Neuronal stem cell (in vitro differentiated cells): ENCODE measurements around the gene NR5A1.

Source experiments
- DNase-seq: peaks from one replicate; pipeline ENCODE4 v3.0.0-alpha.2; 2013; ENCODE audit warnings: low spot score
- H2AFZ ChIP-seq: one replicate; pipeline ENCODE4 v1.6.1; 2013; ENCODE audit warnings: mild to moderate bottlenecking, low read length, inconsistent platforms
- H2AK5ac ChIP-seq: 2 replicates; pipeline ENCODE4 v1.6.1; 2013; ENCODE audit warnings: low read depth, mild to moderate bottlenecking, inconsistent platforms, low read length, moderate library complexity, mixed read lengths
- H2BK120ac ChIP-seq: 2 replicates; pipeline ENCODE4 v1.6.1; 2013; ENCODE audit warnings: low read depth, mild to moderate bottlenecking, inconsistent platforms, low read length, moderate library complexity, mixed read lengths
- H2BK12ac ChIP-seq: one replicate; pipeline ENCODE4 v1.6.1; 2013; ENCODE audit warnings: low read length, inconsistent platforms
- H2BK15ac ChIP-seq: 2 replicates; pipeline ENCODE4 v1.6.1; 2013; ENCODE audit warnings: mild to moderate bottlenecking, low read length, inconsistent platforms, mixed read lengths
- H2BK5ac ChIP-seq: one replicate; pipeline ENCODE4 v1.6.1; 2013; ENCODE audit warnings: inconsistent platforms, mild to moderate bottlenecking, low read length, moderate library complexity
- H3K14ac ChIP-seq: one replicate; pipeline ENCODE4 v1.6.1; 2013; ENCODE audit warnings: low read length, inconsistent platforms
- H3K18ac ChIP-seq: 2 replicates; pipeline ENCODE4 v1.6.1; 2013; ENCODE audit warnings: low read length, inconsistent platforms
- H3K23ac ChIP-seq: 2 replicates; pipeline ENCODE4 v1.6.1; 2013; ENCODE audit warnings: low read depth, mild to moderate bottlenecking, mixed read lengths, low read length, inconsistent platforms; ENCODE audit not compliant: poor library complexity
- H3K27ac ChIP-seq: replicated peaks from 3 replicates; pipeline ENCODE4 v1.5.1; 2013; ENCODE audit warnings: low read length, inconsistent platforms
- H3K27me3 ChIP-seq, 3 experiments: 2 replicates each; pipeline ENCODE4 v1.6.1; 2013; ENCODE audit warnings: low read length in 3 of 3, mild to moderate bottlenecking in 2 of 3, inconsistent platforms in 1 of 3, low read depth in 1 of 3, mixed read lengths in 1 of 3, moderate library complexity in 1 of 3; ENCODE audit not compliant: control insufficient read depth in 3 of 3, insufficient read depth in 3 of 3
- H3K36me3 ChIP-seq, 2 donors: replicated peaks in 1 of 2; 2 replicates each; pipeline ENCODE4 v1.6.1; 2013; ENCODE audit warnings: low read length in 2 of 2; ENCODE audit not compliant: control insufficient read depth in 2 of 2, insufficient read depth in 2 of 2
- H3K4ac ChIP-seq: 2 replicates; pipeline ENCODE4 v1.6.1; 2013; ENCODE audit warnings: inconsistent platforms, mild to moderate bottlenecking, low read length, moderate library complexity
- H3K4me1 ChIP-seq, 2 donors: 1 replicate in 1 of 2; 2 replicates in 1 of 2; pipeline ENCODE4 v1.6.1; 2013; ENCODE audit warnings: low read length in 2 of 2, low read depth in 1 of 2; ENCODE audit not compliant: control insufficient read depth in 2 of 2, insufficient read depth in 1 of 2
- H3K4me2 ChIP-seq: one replicate; pipeline ENCODE4 v1.6.1; 2013; ENCODE audit warnings: mild to moderate bottlenecking, low read length, inconsistent platforms; ENCODE audit not compliant: insufficient read depth, poor library complexity, severe bottlenecking
- H3K4me3 ChIP-seq, 2 donors: 2 replicates each; pipeline ENCODE4 v1.5.1; 2013; ENCODE audit warnings: low read length in 2 of 2, mild to moderate bottlenecking in 2 of 2, inconsistent platforms in 1 of 2, moderate library complexity in 1 of 2
- H3K79me1 ChIP-seq: one replicate; pipeline ENCODE4 v1.6.1; 2013; ENCODE audit warnings: low read depth, mild to moderate bottlenecking, inconsistent platforms, low read length, moderate library complexity
- H3K9ac ChIP-seq: one replicate; pipeline ENCODE4 v1.6.1; 2013; ENCODE audit warnings: mild to moderate bottlenecking, low read depth, low read length, inconsistent platforms; ENCODE audit not compliant: poor library complexity
- H3K9me3 ChIP-seq, 2 donors: replicated peaks in 1 of 2; 2 replicates each; pipeline versions ENCODE3 to v1.6.1; 2013; ENCODE audit warnings: low read length in 2 of 2, mild to moderate bottlenecking in 2 of 2, inconsistent platforms in 1 of 2, low read depth in 1 of 2, mixed read lengths in 1 of 2, moderate library complexity in 1 of 2; ENCODE audit not compliant: control insufficient read depth in 2 of 2, insufficient read depth in 1 of 2
- H4K8ac ChIP-seq: one replicate; pipeline ENCODE4 v1.6.1; 2013; ENCODE audit warnings: low read depth, mild to moderate bottlenecking, inconsistent platforms, low read length, moderate library complexity
- H4K91ac ChIP-seq: one replicate; pipeline ENCODE4 v1.6.1; 2013; ENCODE audit warnings: low read length, low read depth, mild to moderate bottlenecking, inconsistent platforms; ENCODE audit not compliant: poor library complexity
- WGBS, 2 donors: extraction: QIAGEN DNeasy Blood & Tissue Kit; methylation state at CpG; one replicate each; pipeline ENCODE4 v1.1.7; 2013; ENCODE audit warnings: missing lambda C conversion rate in 2 of 2, mixed read lengths in 1 of 2; ENCODE audit not compliant: insufficient read length in 2 of 2, insufficient replicate concordance in 1 of 2; ENCODE audit errors: extremely low coverage in 2 of 2; 5-methylcytosine and 5-hydroxymethylcytosine counted together

Gene NR5A1

GRCh38 chr9:124493218-124493617 lies 14.0 kb downstream of the NR5A1 start:
- no peak overlapping the region for H4K8ac ChIP-seq
- no peak overlapping the region for H3K27ac ChIP-seq
- no peak overlapping the region for H3K23ac ChIP-seq
- H3K9me3 ChIP-seq = peaks cover 0 to 2% of the 10 kb centered on the region in 2 donors
- no peak overlapping the region for H3K9ac ChIP-seq
- H3K14ac ChIP-seq = peak overlapping the region; percentile 17
- no peak overlapping the region for H2AFZ ChIP-seq
- no peak overlapping the region for H3K4me2 ChIP-seq
- H4K91ac ChIP-seq = no peak overlapping the region
- H2BK15ac ChIP-seq = no peak overlapping the region
- peaks cover 5% of the 10 kb centered on the region for H3K79me1 ChIP-seq
- H3K18ac ChIP-seq = peak overlapping the region; percentile 74
- H3K4ac ChIP-seq = peak overlapping the region; percentile 78
- H3K4me1 ChIP-seq = peaks cover 0 to 4% of the 10 kb centered on the region in 2 donors
- H2BK12ac ChIP-seq = no peak overlapping the region
- no peaks in the 10 kb centered on the region for H3K36me3 ChIP-seq
- no peak overlapping the region for H3K4me3 ChIP-seq
- peaks cover 0 to 95% (median 0%) of the 10 kb centered on the region in 3 experiments for H3K27me3 ChIP-seq
- no peak overlapping the region for H2AK5ac ChIP-seq
- no peak overlapping the region for H2BK5ac ChIP-seq
- no peak for DNase-seq
- H2BK120ac ChIP-seq = no peak overlapping the region
- WGBS, 2 donors = no CpG with 5 or more reads among the region's 4 CpGs

GRCh38 chr9:124492818-124493217 lies 14.4 kb downstream of the NR5A1 start:
- Histone ChIP-seq H3K23ac (peak overlapping the region; percentile 49), H3K18ac (peak overlapping the region; percentile 74), H2BK15ac (peak overlapping the region; percentile 55), H3K4me2 (no peak overlapping the region), H4K91ac (no peak overlapping the region), H3K27ac (no peak overlapping the region), H3K4ac (peak overlapping the region; percentile 78), H3K9me3 (peaks cover 0 to 2% of the 10 kb centered on the region in 2 donors), H3K4me1 (peaks cover 0 to 3% of the 10 kb centered on the region in 2 donors), H2AK5ac (peak overlapping the region; percentile 59), H2AFZ (no peak overlapping the region), H3K79me1 (peaks cover 5% of the 10 kb centered on the region), H4K8ac (no peak overlapping the region), H3K36me3 (no peaks in the 10 kb centered on the region), H3K9ac (no peak overlapping the region), H2BK120ac (no peak overlapping the region), H3K27me3 (peaks cover 0 to 94% (median 0%) of the 10 kb centered on the region in 3 experiments), H2BK5ac (no peak overlapping the region), H3K14ac (peak overlapping the region; percentile 17), H3K4me3 (no peak overlapping the region), H2BK12ac (no peak overlapping the region)
- no peak for DNase-seq
- no CpG with 5 or more reads among the region's 19 CpGs for WGBS, 2 donors

GRCh38 chr9:124491049-124491975 lies 15.9 kb downstream of the NR5A1 start:
- H3K9me3 ChIP-seq = peaks cover 0 to 2% of the 10 kb centered on the region in 2 donors
- peak overlapping the region; percentile 80 for H3K23ac ChIP-seq
- no peak for DNase-seq
- peak overlapping the region; percentile 82 for H3K14ac ChIP-seq
- H4K91ac ChIP-seq = no peak overlapping the region
- peak overlapping the region; percentile 80 for H2BK15ac ChIP-seq
- H3K4ac ChIP-seq = peak overlapping the region; percentile 11
- H2AFZ ChIP-seq = no peak overlapping the region
- H4K8ac ChIP-seq = peak overlapping the region; percentile 43
- no peak overlapping the region for H3K27ac ChIP-seq
- peak overlapping the region; percentile 85 for H3K18ac ChIP-seq
- WGBS, 2 donors = no CpG with 5 or more reads among the region's 32 CpGs
- H2BK120ac ChIP-seq = peak overlapping the region; percentile 8
- no peak overlapping the region for H3K4me2 ChIP-seq
- H2BK5ac ChIP-seq = peak overlapping the region; percentile 66
- peaks cover 7 to 17% of the 10 kb centered on the region in 2 donors for H3K4me1 ChIP-seq
- H3K9ac ChIP-seq = peak overlapping the region; percentile 70
- no peak overlapping the region for H3K4me3 ChIP-seq
- H3K36me3 ChIP-seq = no peaks in the 10 kb centered on the region
- peaks cover 0 to 94% (median 0%) of the 10 kb centered on the region in 3 experiments for H3K27me3 ChIP-seq
- peak overlapping the region; percentile 84 for H2BK12ac ChIP-seq
- peaks cover 5% of the 10 kb centered on the region for H3K79me1 ChIP-seq
- H2AK5ac ChIP-seq = peak overlapping the region; percentile 92

- H3K18ac ChIP-seq = peak overlapping the region; percentile 90
- peak overlapping the region; percentile 59 for H2BK5ac ChIP-seq
- no peak overlapping the region for H4K91ac ChIP-seq
- no peak overlapping the region for H3K4me2 ChIP-seq
- H3K23ac ChIP-seq = no peak overlapping the region
- peaks cover 0 to 94% (median 0%) of the 10 kb centered on the region in 3 experiments for H3K27me3 ChIP-seq
- H3K79me1 ChIP-seq = peaks cover 5% of the 10 kb centered on the region
- H2BK12ac ChIP-seq = no peak overlapping the region
- peak overlapping the region; percentile 87 for H2BK15ac ChIP-seq
- H3K36me3 ChIP-seq = no peaks in the 10 kb centered on the region
- peaks cover 8 to 28% of the 10 kb centered on the region in 2 donors for H3K4me1 ChIP-seq
- H3K27ac ChIP-seq = no peak overlapping the region
- H3K9me3 ChIP-seq = peaks cover 0 to 2% of the 10 kb centered on the region in 2 donors
- peak overlapping the region; percentile 52 for H2BK120ac ChIP-seq
- peak overlapping the region; percentile 88 for H2AK5ac ChIP-seq
- H3K4me3 ChIP-seq = no peak overlapping the region
- H2AFZ ChIP-seq = no peak overlapping the region
- WGBS, 2 donors = no CpG with 5 or more reads among the region's 2 CpGs
- H3K9ac ChIP-seq = no peak overlapping the region
- H3K14ac ChIP-seq = no peak overlapping the region
- H4K8ac ChIP-seq = peak overlapping the region; percentile 90
- DNase-seq = no peak
- no peak overlapping the region for H3K4ac ChIP-seq
Measured at GRCh38 chr9:124490004-124490403, 17.2 kb downstream of the NR5A1 start.
